ENCODE measurements around the gene SLC17A9.

DNA sequence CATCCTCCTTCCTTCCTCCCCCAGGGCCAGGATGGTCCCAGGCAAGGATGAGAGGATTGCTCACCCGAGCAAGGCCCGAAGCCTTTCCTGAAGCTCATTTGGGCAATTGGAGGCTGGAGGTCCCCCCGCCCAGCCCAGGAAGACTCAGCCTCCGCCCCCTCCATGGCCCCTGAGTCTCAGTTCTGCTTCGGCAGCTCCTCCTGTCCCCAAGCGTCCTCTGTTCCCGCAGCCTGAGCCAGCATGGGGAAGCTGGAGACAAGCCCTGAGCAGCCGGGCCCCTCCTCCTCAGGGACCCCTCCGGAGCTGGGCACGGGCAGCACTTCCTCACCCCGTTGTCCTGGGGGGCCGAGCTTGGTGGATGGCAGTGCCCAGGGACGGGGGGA lies 26.0 kb downstream of the SLC17A9 start:
- TF ChIP-seq, protein P1, sequence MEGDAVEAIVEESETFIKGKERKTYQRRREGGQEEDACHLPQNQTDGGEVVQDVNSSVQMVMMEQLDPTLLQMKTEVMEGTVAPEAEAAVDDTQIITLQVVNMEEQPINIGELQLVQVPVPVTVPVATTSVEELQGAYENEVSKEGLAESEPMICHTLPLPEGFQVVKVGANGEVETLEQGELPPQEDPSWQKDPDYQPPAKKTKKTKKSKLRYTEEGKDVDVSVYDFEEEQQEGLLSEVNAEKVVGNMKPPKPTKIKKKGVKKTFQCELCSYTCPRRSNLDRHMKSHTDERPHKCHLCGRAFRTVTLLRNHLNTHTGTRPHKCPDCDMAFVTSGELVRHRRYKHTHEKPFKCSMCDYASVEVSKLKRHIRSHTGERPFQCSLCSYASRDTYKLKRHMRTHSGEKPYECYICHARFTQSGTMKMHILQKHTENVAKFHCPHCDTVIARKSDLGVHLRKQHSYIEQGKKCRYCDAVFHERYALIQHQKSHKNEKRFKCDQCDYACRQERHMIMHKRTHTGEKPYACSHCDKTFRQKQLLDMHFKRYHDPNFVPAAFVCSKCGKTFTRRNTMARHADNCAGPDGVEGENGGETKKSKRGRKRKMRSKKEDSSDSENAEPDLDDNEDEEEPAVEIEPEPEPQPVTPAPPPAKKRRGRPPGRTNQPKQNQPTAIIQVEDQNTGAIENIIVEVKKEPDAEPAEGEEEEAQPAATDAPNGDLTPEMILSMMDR (IDR thresholded peaks at IDR 0.05): no peak
- TF ChIP-seq POLR2AphosphoS5 (IDR thresholded peaks at IDR 0.05): no peak
